T follicular helper cell (primary cell): ENCODE data around the gene TMEM94.
"Not testable (repeated sequence)": the region's sequence is repeated elsewhere in the genome, so short reads cannot be mapped to it uniquely, and the experiment has no call there.

Source experiments
- DNase-seq: peaks from one replicate; pipeline ENCODE4 v3.0.0-alpha.2; 2020; ENCODE audit warnings: low read depth
- total RNA-seq, 2 experiments: gene quantifications; one replicate each; lab custom pipeline; 2026; lab: John Stamatoyannopoulos, UW

The TMEM94 gene
- 35.0 to 85.4 reads per million in 2 experiments for total RNA-seq

- DNase-seq, result peak; percentile 88
Observed at GRCh38 chr17:75456417-75457046, at the start of gene TMEM94. TSS of gene TMEM94 (plus strand) at chr17:75456635. CDS start at chr17:75471906, 15,271 bp downstream.

- no peak for DNase-seq
Observed at GRCh38 chr17:75407655-75408352, 48.6 kb upstream of the TMEM94 start.

GRCh38 chr17:75410141-75410540 is 46.3 kb upstream of the TMEM94 start:
- no peak for DNase-seq

- DNase-seq, result no peak
Observed at GRCh38 chr17:75411328-75412067, 44.9 kb upstream of the TMEM94 start.

GRCh38 chr17:75412455-75413317 is 43.7 kb upstream of the TMEM94 start:
- DNase-seq, result peak; percentile 57

GRCh38 chr17:75414488-75414887 is 41.9 kb upstream of the TMEM94 start:
- DNase-seq, result no peak

- no peak for DNase-seq
Observed at GRCh38 chr17:75416006-75416405, 40.4 kb upstream of the TMEM94 start.

GRCh38 chr17:75417054-75417580 is 39.3 kb upstream of the TMEM94 start:
- DNase-seq, result no peak

GRCh38 chr17:75418531-75418930 is 37.9 kb upstream of the TMEM94 start:
- DNase-seq, result no peak

- no peak for DNase-seq
Observed at GRCh38 chr17:75428543-75429469, 27.6 kb upstream of the TMEM94 start.

GRCh38 chr17:75430159-75430974 is 26.1 kb upstream of the TMEM94 start:
- no peak for DNase-seq

GRCh38 chr17:75433218-75433783 is 23.1 kb upstream of the TMEM94 start:
- no peak for DNase-seq

- not testable (repeated sequence) for DNase-seq
Observed at GRCh38 chr17:75434433-75434832, 22.0 kb upstream of the TMEM94 start.

GRCh38 chr17:75437404-75437803 is 19.0 kb upstream of the TMEM94 start:
- not testable (repeated sequence) for DNase-seq

- no peak for DNase-seq
Observed at GRCh38 chr17:75439287-75439686, 17.1 kb upstream of the TMEM94 start.

- DNase-seq, result no peak
Observed at GRCh38 chr17:75440738-75441448, 15.5 kb upstream of the TMEM94 start.

GRCh38 chr17:75442168-75443103 is 14.0 kb upstream of the TMEM94 start:
- DNase-seq, result no peak
